GM19193 (cell line): ENCODE data around the gene SMDT1.
A peak's percentile ranks its signal among the peaks of the same experiment; 100 is the strongest.

Source experiments
- POLR2A ChIP-seq: IDR thresholded peaks from 4 replicates; pipeline ENCODE4 v1.6.1; 2011; ENCODE audit not compliant: insufficient read depth, insufficient read length; ENCODE audit errors: extremely low read depth

The SMDT1 gene

GRCh38 chr22:42079319-42080251, at the start of gene SMDT1:
TSS of gene SMDT1 (plus strand) at chr22:42079700. CDS start at chr22:42079769, 69 bp downstream.
- TF ChIP-seq POLR2A: peak; percentile 78

GRCh38 chr22:42033263-42034181, 46.0 kb upstream of the SMDT1 start:
- no peak for TF ChIP-seq POLR2A

- no peak for TF ChIP-seq POLR2A
These were observed 44.2 kb upstream of the SMDT1 start for GRCh38 chr22:42035256-42035655.

GRCh38 chr22:42039271-42039670, 40.2 kb upstream of the SMDT1 start:
- no peak for TF ChIP-seq POLR2A

GRCh38 chr22:42041784-42042183, 37.7 kb upstream of the SMDT1 start:
- TF ChIP-seq POLR2A: no peak

GRCh38 chr22:42050641-42051180, 28.8 kb upstream of the SMDT1 start:
- no peak for TF ChIP-seq POLR2A

- TF ChIP-seq POLR2A: no peak
These were observed 26.7 kb upstream of the SMDT1 start for GRCh38 chr22:42052765-42053164.

- no peak for TF ChIP-seq POLR2A
These were observed 22.6 kb upstream of the SMDT1 start for GRCh38 chr22:42056757-42057511.

- TF ChIP-seq POLR2A: no peak
These were observed 19.0 kb upstream of the SMDT1 start for GRCh38 chr22:42060489-42060888.

- TF ChIP-seq POLR2A: no peak
These were observed 18.5 kb upstream of the SMDT1 start for GRCh38 chr22:42061041-42061440.

- no peak for TF ChIP-seq POLR2A
These were observed 16.9 kb upstream of the SMDT1 start for GRCh38 chr22:42062506-42063170.

- no peak for TF ChIP-seq POLR2A
These were observed 14.9 kb upstream of the SMDT1 start for GRCh38 chr22:42064629-42065028.

GRCh38 chr22:42065438-42066125, 13.9 kb upstream of the SMDT1 start:
- TF ChIP-seq POLR2A: no peak
